HepG2 (cell line): ENCODE measurements around the gene NBPF1. TPM values are rescaled to one million over a fixed set of nuclear protein-coding genes. Genes with fewer than 3 reads are reported as not detected.
A peak's percentile ranks its signal among the peaks of the same experiment; 100 is the strongest.
"Not testable (repeated sequence)": the region's sequence is repeated elsewhere in the genome, so short reads cannot be mapped to it uniquely, and the experiment has no call there.

Experiments
- CBX1 ChIP-seq: IDR thresholded peaks from one replicate; pipeline ENCODE4 v1.6.1; 2016; ENCODE audit warnings: antibody characterized with exemption, low read depth
- CEBPG ChIP-seq: IDR thresholded peaks from 2 replicates; pipeline ENCODE4 v1.6.1; 2016
- ETV6 ChIP-seq: sonication (generic); formaldehyde crosslinking; conservative IDR thresholded peaks from 2 replicates; pipeline ENCODE4 v1.4.0; 2020; ENCODE audit warnings: missing genetic modification reagents
- FOXK1 ChIP-seq: sonication (generic); formaldehyde crosslinking; IDR thresholded peaks from 2 replicates; pipeline ENCODE4 v1.4.0; 2020; ENCODE audit warnings: low read depth, missing genetic modification reagents, borderline replicate concordance
- ISL2 ChIP-seq: sonication (generic); formaldehyde crosslinking; IDR thresholded peaks from 2 replicates; pipeline ENCODE4 v1.5.0; 2020; ENCODE audit warnings: missing genetic modification reagents
- KDM2A ChIP-seq: sonication (generic); formaldehyde crosslinking; IDR thresholded peaks from 2 replicates; pipeline ENCODE4 v1.4.0; 2020; ENCODE audit warnings: low read depth, missing genetic modification reagents, borderline replicate concordance
- KDM3A ChIP-seq: IDR thresholded peaks from 2 replicates; pipeline ENCODE4 v1.6.1; 2018; ENCODE audit warnings: low read depth, missing compliant biosample characterization
- MED1 ChIP-seq: sonication (generic); formaldehyde crosslinking; IDR thresholded peaks from 2 replicates; pipeline ENCODE4 v1.4.0; 2020; ENCODE audit warnings: missing genetic modification reagents
- MTF1 ChIP-seq: sonication (generic); formaldehyde crosslinking; IDR thresholded peaks from 2 replicates; pipeline ENCODE4 v1.5.0; 2020; ENCODE audit warnings: missing genetic modification reagents
- MXD4 ChIP-seq: IDR thresholded peaks from 2 replicates; pipeline ENCODE4 v1.6.1; 2016; ENCODE audit warnings: mild to moderate bottlenecking, missing biosample characterization, missing genetic modification reagents
- RARA ChIP-seq: IDR thresholded peaks from 2 replicates; pipeline ENCODE4 v1.6.1; 2016; ENCODE audit warnings: missing genetic modification reagents, missing compliant biosample characterization
- RXRA ChIP-seq: sonication (generic); formaldehyde crosslinking; IDR thresholded peaks from 2 replicates; pipeline ENCODE4 v1.5.1; 2020; ENCODE audit warnings: missing genetic modification reagents
- SIX1 ChIP-seq: sonication (generic); formaldehyde crosslinking; IDR thresholded peaks from 2 replicates; pipeline ENCODE4 v1.4.0; 2020; ENCODE audit warnings: missing genetic modification reagents, borderline replicate concordance
- SKI ChIP-seq: fragments of 450-650 bp; IDR thresholded peaks from one replicate; pipeline ENCODE4 v1.6.1; 2018; ENCODE audit warnings: mild to moderate bottlenecking; ENCODE audit not compliant: partially characterized antibody
- SOX5 ChIP-seq: IDR thresholded peaks from 2 replicates; pipeline ENCODE4 v1.6.1; 2016; ENCODE audit warnings: borderline replicate concordance
- SP1 ChIP-seq, 2 experiments: fragments of 450-650 bp in 1 of 2; sonication (generic) in 1 of 2; formaldehyde crosslinking in 1 of 2; IDR thresholded peaks; 2 replicates each; pipeline versions ENCODE4 v1.4.0 to v1.6.1; 2016 to 2020; ENCODE audit warnings: missing genetic modification reagents in 1 of 2
- TEAD3 ChIP-seq: optimal IDR thresholded peaks from 2 replicates; pipeline ENCODE3; 2016; ENCODE audit warnings: borderline replicate concordance
- TOE1 ChIP-seq: sonication (generic); formaldehyde crosslinking; IDR thresholded peaks from 2 replicates; pipeline ENCODE4 v1.4.0; 2020; ENCODE audit warnings: mild to moderate bottlenecking, missing genetic modification reagents
- ZBTB20 ChIP-seq: sonication (generic); formaldehyde crosslinking; IDR thresholded peaks from 2 replicates; pipeline ENCODE4 v1.8.1; 2023; ENCODE audit warnings: missing genetic modification reagents, low read depth, mild to moderate bottlenecking, borderline replicate concordance
- ZBTB25 ChIP-seq: IDR thresholded peaks from 2 replicates; pipeline ENCODE4 v1.6.1; 2018; ENCODE audit warnings: missing genetic modification reagents
- ZEB1 ChIP-seq: IDR thresholded peaks from 2 replicates; pipeline ENCODE4 v1.6.1; 2012; ENCODE audit warnings: mild to moderate bottlenecking, low read depth, inconsistent platforms; ENCODE audit not compliant: insufficient replicate concordance
- ZFP1 ChIP-seq: IDR thresholded peaks from 2 replicates; pipeline ENCODE4 v1.6.1; 2016
- ZFP36 ChIP-seq: fragments of 150-350 bp; IDR thresholded peaks from 2 replicates; pipeline ENCODE4 v1.6.1; 2018; ENCODE audit warnings: borderline replicate concordance, low read length, low read depth; ENCODE audit not compliant: partially characterized antibody
- ZFP36L1 ChIP-seq: sonication (generic); formaldehyde crosslinking; IDR thresholded peaks from 2 replicates; pipeline ENCODE4 v1.8.0; 2022; ENCODE audit warnings: mild to moderate bottlenecking, missing genetic modification reagents, moderate library complexity
- ZKSCAN1 ChIP-seq: fragments of 150-350 bp; IDR thresholded peaks from 2 replicates; pipeline ENCODE4 v1.6.1; 2014; ENCODE audit warnings: low read length
- ZNF124 ChIP-seq: sonication (generic); formaldehyde crosslinking; IDR thresholded peaks from 2 replicates; pipeline ENCODE4 v1.4.0; 2020; ENCODE audit warnings: missing genetic modification reagents
- ZNF180 ChIP-seq: sonication (generic); formaldehyde crosslinking; IDR thresholded peaks from 2 replicates; pipeline ENCODE4 v1.4.0; 2020; ENCODE audit warnings: low read depth, missing genetic modification reagents, borderline replicate concordance
- ZNF232 ChIP-seq: sonication (generic); formaldehyde crosslinking; IDR thresholded peaks from 2 replicates; pipeline ENCODE4 v1.4.0; 2020; ENCODE audit warnings: missing genetic modification reagents, borderline replicate concordance
- ZNF281 ChIP-seq: sonication (generic); formaldehyde crosslinking; IDR thresholded peaks from 2 replicates; pipeline ENCODE4 v1.4.0; 2020; ENCODE audit warnings: missing genetic modification reagents, borderline replicate concordance
- ZNF557 ChIP-seq: sonication (generic); formaldehyde crosslinking; IDR thresholded peaks from 2 replicates; pipeline ENCODE4 v1.4.0; 2020; ENCODE audit warnings: missing genetic modification reagents
- polyA plus RNA-seq, 8 experiments: library from polyadenylated mRNA; depleted of rRNA in 3 of 8; stranded (reverse) in 7 of 8; unstranded in 1 of 8; fragments of >200 nt; fragmentation: Illumina TruSeq in 4 of 8; extraction: Trizol in 4 of 8; gene quantifications; 2 replicates each; pipeline versions ENCODE4 v1.2.1 to v1.2.3, GENCODE V29; 2011 to 2016; ENCODE audit warnings: low read depth in 4 of 8, missing spikeins in 1 of 8, mixed read lengths in 1 of 8; ENCODE audit not compliant: insufficient read depth in 1 of 8
- total RNA-seq, 5 experiments: library from RNA; depleted of rRNA; stranded (reverse); fragments of >200 nt; fragmentation: Illumina TruSeq; extraction: Trizol; gene quantifications; 2 replicates each; pipeline ENCODE4 v1.2.3, GENCODE V29; 2016; ENCODE audit warnings: low read depth in 1 of 5

NBPF1 gene
- total and polyA plus RNA-seq, 2 of the 13 experiments (the other 11 are each of a cell fraction or from before 2014, with no cell fraction given): 30.3 to 35.6 TPM

- TF ChIP-seq FOXK1 (CRISPR knock-in tag) (peak; percentile 71; the same call in 1 of the 2 replicates), SKI (peak; percentile 28), ZFP36L1 (CRISPR knock-in tag) (0 out of 2 replicates have a peak, but pooled peaks have one; percentile 32), ZNF232 (CRISPR knock-in tag) (0 out of 2 replicates have a peak, but pooled peaks have one; percentile 38), KDM2A (CRISPR knock-in tag) (peak; percentile 80), ZNF281 (CRISPR knock-in tag) (0 out of 2 replicates have a peak, but pooled peaks have one; percentile 9), MTF1 (0 out of 2 replicates have a peak, but pooled peaks have one; percentile 13), ZEB1 (peak; percentile 36), CBX1 (peak; percentile 33), RARA (peak; percentile 73), SIX1 (0 out of 2 replicates have a peak, but pooled peaks have one; percentile 46), CEBPG (CRISPR knock-in tag) (peak; percentile 58; the same call in 1 of the 2 replicates), RXRA (peak; percentile 63; the same call in 1 of the 2 replicates), ETV6 (CRISPR knock-in tag) (0 out of 2 replicates have a peak, but pooled peaks have one; percentile 50), ZNF557 (CRISPR knock-in tag) (0 out of 2 replicates have a peak, but pooled peaks have one; percentile 33), KDM3A (CRISPR knock-in tag) (0 out of 2 replicates have a peak, but pooled peaks have one; percentile 38), MXD4 (CRISPR knock-in tag) (peak; percentile 49; the same call in 1 of the 2 replicates), TEAD3 (CRISPR knock-in tag) (peak; percentile 29), ZNF124 (CRISPR knock-in tag) (peak; percentile 83; the same call in 1 of the 2 replicates), ZFP1 (CRISPR knock-in tag) (peak; percentile 34; the same call in 1 of the 2 replicates), MED1 (CRISPR knock-in tag) (peak; percentile 61; the same call in 1 of the 2 replicates), SOX5 (peak; percentile 39; the same call in 1 of the 2 replicates), ZNF180 (CRISPR knock-in tag) (0 out of 2 replicates have a peak, but pooled peaks have one; percentile 39), SP1 (CRISPR knock-in tag; IDR thresholded peaks at IDR 0.05) (peak; percentile 33; the same call in 1 of the 2 replicates), ZFP36 (peak; percentile 16), TOE1 (CRISPR knock-in tag) (peak; percentile 78), ZBTB20 (CRISPR knock-in tag) (0 out of 2 replicates have a peak, but pooled peaks have one; percentile 36), ISL2 (CRISPR knock-in tag) (peak; percentile 64; the same call in 1 of the 2 replicates), ZKSCAN1 (0 out of 2 replicates have a peak, but pooled peaks have one; percentile 24), ZBTB25 (CRISPR knock-in tag) (peak; percentile 58; the same call in 1 of the 2 replicates)
- TF ChIP-seq SP1 (IDR thresholded peaks at IDR 0.05): not testable (repeated sequence)
These were observed 67.7 kb downstream of the NBPF1 start (continued) for GRCh38 chr1:16545682-16546095.
